DND-41 (cell line): Measurements from ENCODE around the gene COPS4.

Source experiments
- CTCF ChIP-seq: IDR thresholded peaks from 2 replicates; pipeline ENCODE4 v1.5.1; 2012; ENCODE audit warnings: borderline replicate concordance, low read length, moderate library complexity, mild to moderate bottlenecking; ENCODE audit not compliant: poor library complexity, severe bottlenecking; ENCODE audit errors: extremely low read depth
- EZH2 ChIP-seq: IDR thresholded peaks from 3 replicates; pipeline ENCODE4 v1.6.1; 2012; ENCODE audit warnings: borderline replicate concordance, low read depth, mild to moderate bottlenecking, moderate library complexity, low read length, inconsistent platforms; ENCODE audit not compliant: severe bottlenecking

GRCh38 chr4:83104991-83105390 lies 70.0 kb downstream of the COPS4 start:
- TF ChIP-seq CTCF (no peak), EZH2 (no peak)
